GM10248 (cell line): ENCODE data around the gene PCDHGA12.
A peak's percentile ranks its signal among the peaks of the same experiment; 100 is the strongest.
"Not testable (repeated sequence)": the region's sequence is repeated elsewhere in the genome, so short reads cannot be mapped to it uniquely, and the experiment has no call there.

Experiments used
- CTCF ChIA-PET: fragments of 300-600 bp; sonication (Branson Sonifier 250); formaldehyde crosslinking; extraction: SDS; loops from one replicate; lab custom pipeline; 2021; ENCODE audit warnings: antibody characterized with exemption; lab: Yijun Ruan, JAX
- POLR2A ChIA-PET: fragments of 350-650 bp; sonication (Branson Sonifier 250); formaldehyde crosslinking; extraction: SDS; loops from one replicate; lab custom pipeline; 2020; ENCODE audit warnings: antibody characterized with exemption; lab: Yijun Ruan, JAX
- DNase-seq: peaks from one replicate; pipeline ENCODE4 v3.0.0; 2012; ENCODE audit errors: extremely low spot score
- CTCF ChIP-seq: IDR thresholded peaks from 2 replicates; pipeline ENCODE4 v1.5.1; 2012; ENCODE audit warnings: mild to moderate bottlenecking, low read depth; ENCODE audit errors: extremely low read depth, missing control alignments, control extremely low read depth

The PCDHGA12 gene

GRCh38 chr5:141398608-141399007 is 31.7 kb upstream of the PCDHGA12 start:
- TF ChIP-seq CTCF: no peak
- POLR2A ChIA-PET: no interaction called here
- DNase-seq: no peak
- CTCF ChIA-PET: interaction anchor here (1.0 kb wide), 1 partner anchor 19 kb away, joined by 3 read pairs; the partner anchor contains the start of gene PCDHGB7

- DNase-seq: no peak
- ChIA-PET POLR2A (no interaction called here), CTCF (interaction anchor here (0.9 to 1.9 kb wide), 2 partner anchors 21 to 60 kb away, joined by 3 to 6 read pairs; partner anchors contain the start of gene PCDHGA11)
- no peak for TF ChIP-seq CTCF
Observed at GRCh38 chr5:141399555-141400258, 30.6 kb upstream of the PCDHGA12 start.

- POLR2A ChIA-PET: no interaction called here
- peak; percentile 15 for TF ChIP-seq CTCF
- DNase-seq: no peak
- CTCF ChIA-PET: interaction anchor here (1.4 to 1.5 kb wide), 3 partner anchors 15 to 165 kb away, joined by 3 to 6 read pairs (median 3); partner anchors contain the start of gene PCDHGB7
Observed at GRCh38 chr5:141402553-141403243, 27.6 kb upstream of the PCDHGA12 start, which contains the start of gene PCDHGA9. PCDHGA9 (plus strand) TSS chr5:141402778; CDS start chr5:141402953, 175 bp downstream.

- POLR2A ChIA-PET: no interaction called here
- TF ChIP-seq CTCF: no peak
- CTCF ChIA-PET: interaction anchor here (1.4 to 1.5 kb wide), 3 partner anchors 14 to 164 kb away, joined by 3 to 6 read pairs (median 3); partner anchors contain the start of gene PCDHGB7
- DNase-seq: no peak
Observed at GRCh38 chr5:141403387-141403786, 26.9 kb upstream of the PCDHGA12 start.

- peak; percentile 55 for TF ChIP-seq CTCF
- CTCF ChIA-PET: interaction anchor here (0.6 to 4.2 kb wide), 21 partner anchors 10 to 553 kb away, joined by 3 to 42 read pairs (median 4); partner anchors contain the start of genes PCDHGA1, PCDHGA11, PCDHGB2 and PCDHGB5
- POLR2A ChIA-PET: not testable (repeated sequence)
- DNase-seq: peak; percentile 57
Observed at GRCh38 chr5:141407790-141408505, 22.4 kb upstream of the PCDHGA12 start, which contains the start of gene PCDHGB6. PCDHGB6 (plus strand) TSS chr5:141408021; CDS start chr5:141408203, 182 bp downstream.
